Measurements from ENCODE around the gene FAM170B.

GRCh38 chr10:49153971-49154370 is 20.1 kb upstream of the FAM170B start:
- no peak for TF ChIP-seq POLR2A (IDR thresholded peaks at IDR 0.05)
- TF ChIP-seq CTCF (IDR thresholded peaks at IDR 0.05) = no peak
- TF ChIP-seq POLR2AphosphoS5 (IDR thresholded peaks at IDR 0.05) = no peak
